Skin epidermis (tissue), 12 donors: ENCODE measurements around the gene TRIO.
"Not testable (repeated sequence)": the region's sequence is repeated elsewhere in the genome, so short reads cannot be mapped to it uniquely, and the experiment has no call there.

Experiments
- H3K27ac ChIP-seq, 21 experiments: fragments of 200-600 bp; sonication (generic) in 11 of 21; one replicate each; pipeline ENCODE4 v1.5.0; 2020; ENCODE audit warnings: mild to moderate bottlenecking in 3 of 21, inconsistent platforms in 2 of 21, moderate library complexity in 2 of 21
- H3K4me3 ChIP-seq, 7 experiments: fragments of 200-600 bp; sonication (generic) in 2 of 7; one replicate each; pipeline ENCODE4 v1.5.0; 2020; ENCODE audit warnings: inconsistent platforms in 2 of 7, mild to moderate bottlenecking in 2 of 7, moderate library complexity in 1 of 7

TRIO gene

GRCh38 chr5:14142827-14143545, at the start of gene TRIO:
TSS of gene TRIO (plus strand) at chr5:14143342. CDS start at chr5:14143726, 384 bp downstream.
- peak within 1 kb of the TSS; percentile 61 to 87 (median 77) for H3K4me3 ChIP-seq
- peak within 1 kb of the TSS; percentile 70 to 98 (median 90) for H3K27ac ChIP-seq

DNA sequence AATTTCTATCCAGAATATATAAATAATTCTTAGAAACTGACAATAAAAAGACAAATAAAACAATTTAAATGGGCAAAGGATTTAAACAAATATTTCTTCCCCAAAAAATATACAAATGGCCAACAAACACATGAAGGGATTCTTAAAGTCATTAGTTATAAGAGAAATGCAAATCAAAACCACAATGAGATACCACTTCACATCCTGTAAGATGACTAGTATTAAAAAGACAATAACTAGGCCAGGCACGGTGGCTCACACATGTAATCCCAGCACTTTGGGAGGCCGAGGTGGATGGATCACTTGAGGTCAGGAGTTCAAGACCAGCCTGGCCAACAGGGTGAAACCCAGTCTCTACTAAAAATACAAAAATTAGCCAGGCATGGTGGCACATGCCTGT, 45.8 kb upstream of the TRIO start:
- H3K27ac ChIP-seq, H3K4me3 ChIP-seq: not testable (repeated sequence)

DNA sequence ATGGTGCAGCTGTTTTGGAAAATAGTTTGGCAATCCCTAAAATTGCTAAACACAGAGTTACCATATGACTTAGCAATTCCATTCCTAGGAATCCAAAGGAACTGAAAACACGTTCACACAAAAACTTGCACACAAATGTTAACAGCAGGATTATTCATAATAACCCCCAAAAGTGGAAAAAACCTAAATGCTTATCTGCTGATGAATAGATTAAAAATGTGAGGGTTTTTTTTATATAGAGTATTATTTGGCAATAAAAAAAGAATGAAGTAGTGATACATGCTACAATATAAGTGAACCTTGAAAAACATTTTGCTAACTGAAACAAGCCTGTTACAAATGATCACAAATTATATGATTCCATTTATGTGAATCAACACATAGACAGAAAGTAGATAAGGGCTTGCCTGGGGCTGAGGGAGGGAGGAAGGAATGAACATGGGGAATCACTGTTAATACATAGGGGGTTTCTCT, 45.1 kb upstream of the TRIO start:
- Histone ChIP-seq H3K27ac (no peak overlapping the region), H3K4me3 (no peak overlapping the region)

GRCh38 chr5:14100281-14100680, 42.9 kb upstream of the TRIO start:
- Histone ChIP-seq H3K4me3 (no peak overlapping the region), H3K27ac (no peak overlapping the region)

- no peak overlapping the region for H3K4me3 ChIP-seq
- H3K27ac ChIP-seq = peak overlapping the region in 4 of 21 experiments; percentile 11 to 39 (median 32)
These were observed 41.2 kb upstream of the TRIO start for GRCh38 chr5:14101922-14102321.

GRCh38 chr5:14102666-14103065, 40.5 kb upstream of the TRIO start:
- H3K27ac ChIP-seq = peak overlapping the region in 3 of 21 experiments; percentile 11 to 36 (median 29)
- no peak overlapping the region for H3K4me3 ChIP-seq

DNA sequence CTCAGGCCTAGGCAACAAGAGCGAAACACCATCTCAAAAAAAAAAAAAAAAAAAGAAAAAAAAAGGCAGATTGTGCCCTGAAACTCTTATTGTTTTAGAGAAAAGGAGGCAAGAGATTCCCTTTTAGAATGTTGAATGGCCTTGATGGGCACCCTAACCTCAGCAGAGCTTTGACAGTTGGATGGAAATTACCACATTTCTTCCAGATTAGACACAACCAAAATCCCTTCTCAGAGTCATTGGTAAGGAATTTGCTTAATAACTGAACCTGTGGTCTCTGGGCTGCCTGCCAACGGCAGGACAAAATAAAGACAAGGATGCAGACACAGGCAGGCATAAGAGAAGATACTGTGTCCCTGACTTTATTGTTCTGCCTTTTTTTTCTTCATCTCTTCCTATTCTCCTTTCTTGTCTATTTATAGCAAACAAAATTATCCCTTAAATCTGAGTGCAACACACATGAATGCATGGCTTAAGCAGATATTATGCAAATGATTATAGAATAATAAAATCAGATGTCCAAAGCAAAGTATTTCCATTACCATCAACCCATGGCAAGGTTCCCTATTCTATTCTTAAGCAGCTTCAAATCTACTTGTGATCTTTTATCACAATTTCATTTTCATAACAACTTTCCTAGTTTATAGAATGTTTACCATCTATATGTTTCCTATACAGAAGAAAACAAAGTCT, 37.3 kb upstream of the TRIO start:
- no peak overlapping the region for H3K4me3 ChIP-seq
- no peak overlapping the region for H3K27ac ChIP-seq

DNA sequence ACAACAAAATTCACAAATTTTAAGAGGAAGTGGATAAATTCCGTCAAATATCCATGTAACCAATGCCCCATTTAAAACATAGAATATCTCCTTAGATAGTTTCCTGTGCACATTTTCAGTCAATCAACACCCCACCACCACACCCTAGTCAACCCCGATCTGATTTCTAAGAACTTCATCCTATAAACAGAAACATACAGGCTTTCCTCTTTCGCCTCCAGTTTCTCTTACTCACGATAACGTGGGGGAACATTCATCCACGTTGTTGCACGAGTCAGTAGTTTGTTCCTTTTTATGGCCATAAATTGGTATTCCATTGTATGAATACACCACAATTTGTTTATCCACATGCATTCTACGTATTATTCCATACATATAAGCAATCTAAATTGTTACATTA, 35.6 kb upstream of the TRIO start:
- no peak overlapping the region for H3K27ac ChIP-seq
- H3K4me3 ChIP-seq = no peak overlapping the region

- H3K27ac ChIP-seq = no peak overlapping the region
- peak overlapping the region in 1 of 7 experiments; percentile 10 for H3K4me3 ChIP-seq
These were observed 34.8 kb upstream of the TRIO start for GRCh38 chr5:14108170-14108996.

DNA sequence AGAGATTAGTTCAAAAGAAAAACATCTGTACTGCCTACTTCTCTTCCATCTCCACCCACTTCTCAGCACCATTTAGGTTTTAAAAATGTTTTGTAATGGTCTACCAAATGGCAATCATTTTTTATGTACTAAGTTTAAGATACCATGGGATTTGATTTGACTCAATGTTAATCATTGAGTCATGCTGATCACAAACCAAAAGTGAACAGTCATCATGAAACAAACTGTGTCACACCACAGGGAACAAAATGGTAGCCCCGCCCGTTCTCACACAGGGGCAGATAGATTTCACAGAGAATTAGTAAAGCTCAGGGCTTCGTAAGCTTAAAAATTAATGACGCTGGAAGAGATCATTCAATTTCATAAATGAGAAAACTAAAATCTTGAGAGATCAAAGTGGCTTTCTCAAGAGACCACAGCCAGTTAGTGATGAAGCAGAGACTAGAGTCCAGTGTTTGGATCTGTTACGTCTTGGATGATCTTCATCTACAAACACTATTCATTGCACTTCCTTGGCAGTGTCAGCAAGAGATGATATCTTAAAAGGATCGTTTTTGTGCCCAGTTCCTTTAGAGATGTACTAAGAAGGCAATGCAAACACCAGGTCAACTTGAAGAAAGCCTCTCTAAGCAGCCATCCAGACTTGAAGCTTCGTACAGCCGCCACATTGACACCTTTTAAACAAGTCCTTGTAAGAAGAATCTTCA, 33.9 kb upstream of the TRIO start:
- peak overlapping the region in 1 of 21 experiments; percentile 19 for H3K27ac ChIP-seq
- no peak overlapping the region for H3K4me3 ChIP-seq

DNA sequence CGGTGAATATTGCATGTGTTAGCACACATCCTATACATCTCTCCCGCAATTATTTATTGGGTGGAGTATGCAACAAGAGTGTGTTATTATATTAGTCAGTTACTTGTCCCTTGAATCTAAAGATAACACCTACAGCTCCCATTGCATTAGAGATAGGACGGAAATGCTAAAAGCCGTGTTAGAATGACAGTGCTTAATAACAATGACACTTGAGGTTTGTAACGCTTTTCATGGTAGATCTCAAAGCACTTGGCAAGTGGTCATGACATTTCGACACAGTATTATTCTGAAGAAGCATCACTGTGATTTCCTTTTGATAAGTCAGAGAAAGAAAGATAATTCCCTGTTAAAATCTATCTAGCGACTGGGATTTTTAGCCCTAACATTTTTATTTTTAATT, 33.4 kb upstream of the TRIO start:
- H3K4me3 ChIP-seq = no peak overlapping the region
- H3K27ac ChIP-seq = peak overlapping the region in 1 of 21 experiments; percentile 19

GRCh38 chr5:14110196-14110595, 32.9 kb upstream of the TRIO start:
- Histone ChIP-seq H3K27ac (no peak overlapping the region), H3K4me3 (no peak overlapping the region)

DNA sequence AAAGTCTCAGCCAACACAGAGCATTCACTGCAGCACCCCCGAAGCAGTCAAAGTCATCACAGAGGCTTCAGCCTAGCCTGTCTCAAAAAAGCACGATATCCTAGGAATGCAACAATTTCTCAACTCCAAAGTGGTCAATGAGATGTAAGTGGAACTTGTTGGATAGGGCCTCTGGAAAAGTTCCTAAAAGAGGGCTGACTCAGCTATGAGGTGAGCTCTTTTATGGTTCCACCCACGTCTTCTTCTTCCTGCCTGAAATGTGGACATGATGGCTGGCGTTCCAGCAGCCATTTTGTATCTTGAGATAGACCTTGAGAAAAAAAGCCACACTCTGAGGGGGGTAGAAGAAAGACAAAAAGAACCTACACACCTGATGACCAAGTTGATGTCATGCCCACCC, 32.5 kb upstream of the TRIO start:
- no peak overlapping the region for H3K4me3 ChIP-seq
- H3K27ac ChIP-seq = no peak overlapping the region

DNA sequence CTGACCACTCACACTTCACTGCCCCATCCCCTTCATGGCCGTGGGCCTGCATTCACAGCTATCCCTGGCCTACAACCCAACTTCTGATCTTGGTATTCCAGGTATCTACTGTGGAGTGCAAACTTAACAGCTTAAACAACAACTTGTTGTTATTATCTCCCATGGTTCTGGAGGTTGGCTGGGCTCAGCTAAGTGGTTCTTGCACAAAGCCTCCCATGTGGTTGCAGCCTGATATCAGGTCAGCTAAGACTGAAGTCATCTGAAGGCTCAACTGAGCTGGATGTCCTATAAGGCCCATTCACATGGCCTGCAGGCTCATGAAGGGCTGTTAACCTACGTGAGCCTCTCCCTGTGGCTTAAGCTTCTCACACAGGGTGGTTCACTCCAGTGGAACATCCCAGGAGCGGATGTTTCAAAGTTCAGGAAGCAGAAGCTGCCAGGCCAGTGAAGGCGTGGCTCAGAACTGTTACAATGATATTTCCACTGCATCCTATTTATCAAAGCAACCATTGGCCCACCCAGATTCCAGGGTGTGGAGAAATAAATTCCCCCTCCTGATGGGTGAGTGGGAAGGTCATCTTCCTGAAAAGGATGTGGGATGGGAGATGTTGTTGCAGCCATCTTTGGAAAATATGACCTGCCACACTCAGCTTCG, 30.0 kb upstream of the TRIO start:
- H3K27ac ChIP-seq = peak overlapping the region in 2 of 21 experiments; percentile 36 to 43
- H3K4me3 ChIP-seq = no peak overlapping the region

DNA sequence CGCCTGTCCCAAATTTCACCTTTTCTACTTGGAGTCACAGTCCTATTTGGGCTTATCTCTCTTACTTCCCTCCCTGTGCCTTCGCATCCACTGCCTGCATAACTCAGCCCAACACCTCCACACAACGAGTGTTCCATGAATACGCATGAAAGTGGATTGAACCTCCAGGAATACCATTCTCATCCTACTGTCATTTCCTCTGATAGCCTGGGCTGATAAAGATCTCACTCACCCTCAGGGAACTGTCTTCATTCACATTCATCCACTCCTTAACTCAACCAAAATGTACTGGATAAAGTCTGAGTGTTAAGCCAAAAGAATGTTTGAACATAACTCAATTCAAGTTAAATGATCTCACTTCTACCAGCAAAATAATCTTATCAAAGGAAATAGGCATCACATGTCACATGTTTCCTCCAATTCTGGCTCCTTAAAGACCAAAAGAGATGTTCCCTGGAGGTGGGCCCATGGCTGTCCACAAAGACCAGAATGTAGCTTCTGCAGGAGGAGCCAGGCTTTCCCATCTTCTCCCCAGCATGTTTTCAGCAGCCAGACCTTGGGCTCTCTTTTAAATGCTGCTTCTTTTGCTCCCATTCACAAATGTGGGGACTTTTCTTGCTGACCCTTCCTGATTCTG, 28.4 kb upstream of the TRIO start:
- H3K4me3 ChIP-seq = no peak overlapping the region
- no peak overlapping the region for H3K27ac ChIP-seq

- H3K4me3 ChIP-seq = no peak overlapping the region
- no peak overlapping the region for H3K27ac ChIP-seq
These were observed 27.7 kb upstream of the TRIO start for GRCh38 chr5:14115323-14115895.

DNA sequence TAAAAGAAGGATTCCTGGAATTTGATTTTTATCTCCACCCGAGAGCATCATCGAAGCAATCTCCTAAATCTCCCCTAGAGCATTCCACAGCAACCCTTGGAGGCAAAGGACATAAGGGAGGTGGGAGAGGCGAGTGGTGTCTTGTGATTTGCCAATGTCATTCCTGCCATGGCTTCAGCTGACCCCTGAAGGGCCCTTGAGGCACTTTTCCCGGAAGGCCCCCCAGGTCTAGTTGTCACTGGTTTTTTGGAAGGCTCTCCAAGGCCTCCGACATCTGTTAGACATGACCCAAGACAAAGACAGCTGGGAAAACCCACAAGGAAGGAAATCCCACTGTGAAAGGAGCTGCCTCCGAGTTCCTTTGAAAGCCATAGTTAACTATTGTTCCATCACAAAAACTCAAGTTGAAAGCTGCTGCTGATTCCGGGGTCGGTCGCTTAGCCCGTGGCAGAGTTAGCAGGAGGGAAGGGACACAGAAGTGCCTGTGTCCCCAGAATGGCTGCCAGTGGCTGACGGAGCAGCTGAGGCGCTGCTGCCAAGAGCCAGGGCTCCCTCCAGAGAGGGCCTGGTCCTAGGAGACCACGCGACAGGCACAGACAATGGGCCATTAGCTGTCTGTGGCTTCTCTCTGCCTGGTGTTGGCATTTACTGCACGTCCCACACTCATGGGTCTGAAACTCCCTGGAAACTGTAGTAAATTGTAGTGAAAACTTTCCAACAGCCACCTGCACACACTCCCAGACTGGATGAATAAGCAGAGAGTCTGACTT, 24.4 kb upstream of the TRIO start:
- H3K4me3 ChIP-seq = no peak overlapping the region
- peak overlapping the region in 2 of 21 experiments; percentile 7 to 39 for H3K27ac ChIP-seq

GRCh38 chr5:14120176-14120575, 23.0 kb upstream of the TRIO start:
- H3K27ac ChIP-seq = no peak overlapping the region
- no peak overlapping the region for H3K4me3 ChIP-seq
